ENCODE data around the gene ZNF296.

Gene ZNF296

DNA sequence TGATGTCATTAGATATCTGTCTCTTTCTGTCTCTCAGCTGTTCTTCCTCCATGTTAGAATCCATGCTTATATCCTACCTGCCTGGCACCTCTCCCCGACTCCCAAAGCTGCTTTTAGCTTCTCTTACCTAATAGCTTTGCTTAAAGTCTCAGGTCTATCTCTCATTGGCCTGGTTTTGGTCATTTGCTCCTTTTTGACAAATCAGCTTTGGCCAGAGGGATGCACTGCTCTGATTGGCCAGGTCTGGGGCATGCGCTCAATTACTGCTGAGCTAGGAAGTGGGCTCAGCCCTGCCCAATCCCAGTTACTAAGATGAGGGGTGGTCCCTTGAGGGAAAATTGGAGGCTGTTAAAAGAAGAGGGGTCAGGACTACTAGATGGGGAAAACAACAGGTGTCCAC is 48.9 kb downstream of the ZNF296 start:
- Histone ChIP-seq H3K4me3 (ENCODE audit: low read length in 2 of 2) (no peak overlapping the region), H3K79me1 (ENCODE audit: low read depth, low read length) (no peaks in the 10 kb centered on the region), H2BK5ac (ENCODE audit: low read length) (no peak overlapping the region), H3K27ac (replicated peaks; ENCODE audit: low read length) (no peak overlapping the region), H3K4ac (ENCODE audit: low read length) (no peak overlapping the region), H2AFZ (ENCODE audit: low read length) (no peak overlapping the region), H2BK15ac (ENCODE audit: low read length) (no peak overlapping the region), H4K91ac (ENCODE audit: low read depth, low read length, poor library complexity) (no peak overlapping the region), H3K36me3 (replicated peaks in 1 of 2; ENCODE audit: control insufficient read depth in 2 of 2, insufficient read depth in 2 of 2, low read length in 2 of 2) (peaks cover 0 to 2% of the 10 kb centered on the region in 2 donors), H3K4me1 (ENCODE audit: control insufficient read depth in 2 of 2, insufficient read depth in 1 of 2, low read depth in 1 of 2, low read length in 2 of 2) (no peaks in the 10 kb centered on the region), H2BK120ac (ENCODE audit: low read depth, low read length) (no peak overlapping the region), H2AK5ac (ENCODE audit: low read depth, low read length) (no peak overlapping the region), H3K14ac (ENCODE audit: low read length) (no peak overlapping the region), H3K9me3 (replicated peaks in 1 of 2; ENCODE audit: control insufficient read depth in 2 of 2, insufficient read depth in 1 of 2, low read depth in 1 of 2, low read length in 2 of 2) (peaks cover 0 to 3% of the 10 kb centered on the region in 2 donors), H2BK12ac (ENCODE audit: low read length) (no peak overlapping the region), H3K18ac (ENCODE audit: low read length) (no peak overlapping the region), H3K9ac (ENCODE audit: low read depth, low read length, poor library complexity) (no peak overlapping the region), H4K8ac (ENCODE audit: low read depth, low read length) (no peak overlapping the region), H3K4me2 (ENCODE audit: insufficient read depth, low read length, poor library complexity, severe bottlenecking) (no peak overlapping the region), H3K23ac (ENCODE audit: low read depth, low read length, poor library complexity) (no peak overlapping the region), H3K27me3 (ENCODE audit: control insufficient read depth in 3 of 3, insufficient read depth in 3 of 3, low read depth in 1 of 3, low read length in 3 of 3) (no peaks in the 10 kb centered on the region)
- no CpG with 5 or more reads among the region's 2 CpGs for WGBS, 2 donors (ENCODE audit: extremely low coverage in 2 of 2, insufficient read length in 2 of 2, insufficient replicate concordance in 1 of 2)
- no peak for DNase-seq (ENCODE audit: low spot score)

DNA sequence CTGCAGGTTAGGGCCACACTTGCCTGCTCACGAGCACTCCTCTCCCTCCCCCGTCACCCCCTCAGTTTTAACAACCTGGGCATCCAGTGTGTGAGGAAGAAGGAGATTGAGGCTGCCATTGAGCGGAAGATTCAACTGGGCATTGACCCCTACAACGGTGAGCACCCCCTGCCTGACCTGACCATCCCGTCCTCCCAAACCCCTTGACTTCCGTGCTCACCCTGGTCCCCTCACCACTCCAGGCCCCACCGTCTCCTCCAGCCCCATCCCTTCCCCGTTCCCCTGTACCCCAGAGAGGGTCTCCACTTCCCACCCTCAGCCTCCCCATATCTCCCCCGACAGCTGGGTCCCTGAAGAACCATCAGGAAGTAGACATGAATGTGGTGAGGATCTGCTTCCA is 51.0 kb downstream of the ZNF296 start:
- Histone ChIP-seq H2BK5ac (ENCODE audit: low read length) (no peak overlapping the region), H3K27me3 (ENCODE audit: control insufficient read depth in 3 of 3, insufficient read depth in 3 of 3, low read depth in 1 of 3, low read length in 3 of 3) (no peaks in the 10 kb centered on the region), H2BK12ac (ENCODE audit: low read length) (no peak overlapping the region)

DNA sequence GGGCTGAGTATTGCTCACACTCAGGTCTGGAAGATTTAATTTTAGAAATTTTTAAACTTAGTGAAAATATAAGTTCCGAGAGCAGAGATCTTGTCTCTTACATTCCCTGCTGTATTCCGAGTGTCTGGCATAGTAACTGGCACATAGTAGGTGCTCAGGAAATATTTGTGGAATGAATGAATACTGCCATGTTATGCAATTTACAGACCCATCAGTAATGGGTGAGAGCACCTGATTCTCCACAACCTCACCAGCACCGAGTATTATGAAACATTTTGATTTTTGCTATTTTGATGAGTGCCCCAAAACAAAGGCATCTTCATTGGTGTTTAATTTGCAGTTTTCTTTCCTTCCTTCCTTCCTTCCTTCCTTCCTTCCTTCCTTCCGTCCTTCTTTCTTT is 53.2 kb downstream of the ZNF296 start:
- Histone ChIP-seq H2BK5ac (ENCODE audit: low read length) (no peak overlapping the region), H3K18ac (ENCODE audit: low read length) (no peak overlapping the region), H4K91ac (ENCODE audit: low read depth, low read length, poor library complexity) (no peak overlapping the region), H3K36me3 (replicated peaks in 1 of 2; ENCODE audit: control insufficient read depth in 2 of 2, insufficient read depth in 2 of 2, low read length in 2 of 2) (no peaks in the 10 kb centered on the region), H3K4me2 (ENCODE audit: insufficient read depth, low read length, poor library complexity, severe bottlenecking) (no peak overlapping the region), H2AFZ (ENCODE audit: low read length) (no peak overlapping the region), H3K14ac (ENCODE audit: low read length) (no peak overlapping the region), H3K27me3 (ENCODE audit: control insufficient read depth in 3 of 3, insufficient read depth in 3 of 3, low read depth in 1 of 3, low read length in 3 of 3) (no peaks in the 10 kb centered on the region), H3K4ac (ENCODE audit: low read length) (no peak overlapping the region), H3K27ac (replicated peaks; ENCODE audit: low read length) (no peak overlapping the region), H3K23ac (ENCODE audit: low read depth, low read length, poor library complexity) (no peak overlapping the region), H2BK15ac (ENCODE audit: low read length) (no peak overlapping the region), H3K9ac (ENCODE audit: low read depth, low read length, poor library complexity) (no peak overlapping the region), H4K8ac (ENCODE audit: low read depth, low read length) (no peak overlapping the region), H3K4me1 (ENCODE audit: control insufficient read depth in 2 of 2, insufficient read depth in 1 of 2, low read depth in 1 of 2, low read length in 2 of 2) (no peaks in the 10 kb centered on the region), H3K9me3 (replicated peaks in 1 of 2; ENCODE audit: control insufficient read depth in 2 of 2, insufficient read depth in 1 of 2, low read depth in 1 of 2, low read length in 2 of 2) (peaks cover 0 to 2% of the 10 kb centered on the region in 2 donors), H3K4me3 (ENCODE audit: low read length in 2 of 2) (no peak overlapping the region), H2AK5ac (ENCODE audit: low read depth, low read length) (no peak overlapping the region), H2BK120ac (ENCODE audit: low read depth, low read length) (no peak overlapping the region), H2BK12ac (ENCODE audit: low read length) (no peak overlapping the region), H3K79me1 (ENCODE audit: low read depth, low read length) (no peaks in the 10 kb centered on the region)
- WGBS, 2 donors (ENCODE audit: extremely low coverage in 2 of 2, insufficient read length in 2 of 2, insufficient replicate concordance in 1 of 2), result no CpG with 5 or more reads among the region's 4 CpGs
- no peak for DNase-seq (ENCODE audit: low spot score)

More for the DNA sequence above, 51.0 kb downstream of the ZNF296 start:
- peaks cover 0 to 2% of the 10 kb centered on the region in 2 donors for H3K9me3 ChIP-seq (replicated peaks in 1 of 2; ENCODE audit: control insufficient read depth in 2 of 2, insufficient read depth in 1 of 2, low read depth in 1 of 2, low read length in 2 of 2)
- H3K4ac ChIP-seq (ENCODE audit: low read length), result no peak overlapping the region
- no peak overlapping the region for H4K91ac ChIP-seq (ENCODE audit: low read depth, low read length, poor library complexity)
- H3K4me1 ChIP-seq (ENCODE audit: control insufficient read depth in 2 of 2, insufficient read depth in 1 of 2, low read depth in 1 of 2, low read length in 2 of 2), result no peaks in the 10 kb centered on the region
- no peak overlapping the region for H3K9ac ChIP-seq (ENCODE audit: low read depth, low read length, poor library complexity)
- H2BK120ac ChIP-seq (ENCODE audit: low read depth, low read length), result no peak overlapping the region
- no peak overlapping the region for H3K4me3 ChIP-seq (ENCODE audit: low read length in 2 of 2)
- H3K23ac ChIP-seq (ENCODE audit: low read depth, low read length, poor library complexity), result peak overlapping the region; percentile 80
- no peaks in the 10 kb centered on the region for H3K36me3 ChIP-seq (replicated peaks in 1 of 2; ENCODE audit: control insufficient read depth in 2 of 2, insufficient read depth in 2 of 2, low read length in 2 of 2)
- no peaks in the 10 kb centered on the region for H3K79me1 ChIP-seq (ENCODE audit: low read depth, low read length)
- no peak overlapping the region for H2AFZ ChIP-seq (ENCODE audit: low read length)
- H2AK5ac ChIP-seq (ENCODE audit: low read depth, low read length), result no peak overlapping the region
- no peak overlapping the region for H2BK15ac ChIP-seq (ENCODE audit: low read length)
- no peak overlapping the region for H3K4me2 ChIP-seq (ENCODE audit: insufficient read depth, low read length, poor library complexity, severe bottlenecking)
- no peak for DNase-seq (ENCODE audit: low spot score)
- H3K14ac ChIP-seq (ENCODE audit: low read length), result no peak overlapping the region
- no peak overlapping the region for H3K18ac ChIP-seq (ENCODE audit: low read length)
- WGBS, 2 donors (ENCODE audit: extremely low coverage in 2 of 2, insufficient read length in 2 of 2, insufficient replicate concordance in 1 of 2), result no CpG with 5 or more reads among the region's 9 CpGs
- H4K8ac ChIP-seq (ENCODE audit: low read depth, low read length), result no peak overlapping the region
- no peak overlapping the region for H3K27ac ChIP-seq (replicated peaks; ENCODE audit: low read length)

DNA sequence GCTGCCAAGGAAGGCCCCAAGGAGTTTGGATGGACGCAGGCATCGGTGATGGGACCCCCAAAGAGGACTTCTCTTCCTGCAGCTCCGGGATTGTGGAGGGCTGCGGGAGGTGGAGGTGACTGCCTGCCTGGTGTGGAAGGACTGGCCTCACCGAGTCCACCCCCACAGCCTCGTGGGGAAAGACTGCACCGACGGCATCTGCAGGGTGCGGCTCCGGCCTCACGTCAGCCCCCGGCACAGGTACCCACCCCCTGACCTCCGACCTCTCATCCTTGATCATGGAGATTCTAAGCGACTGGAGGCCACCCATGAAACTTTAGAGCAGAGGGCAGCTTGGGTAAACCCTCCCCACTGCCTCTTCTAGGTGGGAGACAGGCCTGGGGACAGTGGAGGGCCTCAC is 54.3 kb downstream of the ZNF296 start:
- Histone ChIP-seq H2BK5ac (ENCODE audit: low read length) (no peak overlapping the region), H3K23ac (ENCODE audit: low read depth, low read length, poor library complexity) (peak overlapping the region; percentile 65), H2AK5ac (ENCODE audit: low read depth, low read length) (no peak overlapping the region), H3K36me3 (replicated peaks in 1 of 2; ENCODE audit: control insufficient read depth in 2 of 2, insufficient read depth in 2 of 2, low read length in 2 of 2) (no peaks in the 10 kb centered on the region), H3K9ac (ENCODE audit: low read depth, low read length, poor library complexity) (no peak overlapping the region), H3K27me3 (ENCODE audit: control insufficient read depth in 3 of 3, insufficient read depth in 3 of 3, low read depth in 1 of 3, low read length in 3 of 3) (no peaks in the 10 kb centered on the region), H3K79me1 (ENCODE audit: low read depth, low read length) (no peaks in the 10 kb centered on the region), H3K4me3 (ENCODE audit: low read length in 2 of 2) (no peak overlapping the region), H2BK15ac (ENCODE audit: low read length) (no peak overlapping the region), H3K27ac (replicated peaks; ENCODE audit: low read length) (no peak overlapping the region), H3K4ac (ENCODE audit: low read length) (no peak overlapping the region), H3K14ac (ENCODE audit: low read length) (peak overlapping the region; percentile 38), H3K4me2 (ENCODE audit: insufficient read depth, low read length, poor library complexity, severe bottlenecking) (no peak overlapping the region), H4K91ac (ENCODE audit: low read depth, low read length, poor library complexity) (no peak overlapping the region), H3K4me1 (ENCODE audit: control insufficient read depth in 2 of 2, insufficient read depth in 1 of 2, low read depth in 1 of 2, low read length in 2 of 2) (no peaks in the 10 kb centered on the region), H2AFZ (ENCODE audit: low read length) (no peak overlapping the region), H2BK12ac (ENCODE audit: low read length) (no peak overlapping the region), H4K8ac (ENCODE audit: low read depth, low read length) (no peak overlapping the region), H3K9me3 (replicated peaks in 1 of 2; ENCODE audit: control insufficient read depth in 2 of 2, insufficient read depth in 1 of 2, low read depth in 1 of 2, low read length in 2 of 2) (no peaks in the 10 kb centered on the region), H3K18ac (ENCODE audit: low read length) (no peak overlapping the region), H2BK120ac (ENCODE audit: low read depth, low read length) (no peak overlapping the region)
- DNase-seq (ENCODE audit: low spot score), result no peak
- WGBS, 2 donors (ENCODE audit: extremely low coverage in 2 of 2, insufficient read length in 2 of 2, insufficient replicate concordance in 1 of 2), result no CpG with 5 or more reads among the region's 14 CpGs
